ENCODE results near the gene RPL10.

- TF ChIP-seq EZH2 (IDR thresholded peaks at IDR 0.05; ENCODE audit: insufficient read depth, poor library complexity, severe bottlenecking) (no peak), EZH2phosphoT487 (IDR thresholded peaks at IDR 0.05; ENCODE audit: insufficient read depth, low read depth) (no peak)
Measured at GRCh38 chrX:154352466-154352865, 45.7 kb upstream of the RPL10 start.
